HCT116 (cell line): Measurements from ENCODE around the gene POLN.

Experiments
- CTCF ChIP-seq, 3 experiments: fragments of 200-600 bp in 1 of 3; sonication (generic) in 1 of 3; IDR thresholded peaks in 2 of 3; conservative IDR thresholded peaks in 1 of 3; 2 replicates each; pipeline ENCODE4 v1.5.1; 2012 to 2017; ENCODE audit warnings: low read depth in 2 of 3, low read length in 2 of 3, antibody characterized with exemption in 1 of 3, borderline replicate concordance in 1 of 3, control low read depth in 1 of 3, mild to moderate bottlenecking in 1 of 3, mixed read lengths in 1 of 3, mixed run types in 1 of 3, moderate library complexity in 1 of 3; ENCODE audit not compliant: insufficient read depth in 1 of 3
- SIN3A ChIP-seq: IDR thresholded peaks from 2 replicates; pipeline ENCODE4 v1.6.1; 2012; ENCODE audit warnings: low read depth
- SP1 ChIP-seq: IDR thresholded peaks from 2 replicates; pipeline ENCODE4 v1.6.1; 2012; ENCODE audit warnings: low read depth
- TF ChIP-seq, protein P1 (sequence below): IDR thresholded peaks from 2 replicates; pipeline ENCODE4 v1.6.1; 2012; ENCODE audit warnings: low read depth

DNA sequence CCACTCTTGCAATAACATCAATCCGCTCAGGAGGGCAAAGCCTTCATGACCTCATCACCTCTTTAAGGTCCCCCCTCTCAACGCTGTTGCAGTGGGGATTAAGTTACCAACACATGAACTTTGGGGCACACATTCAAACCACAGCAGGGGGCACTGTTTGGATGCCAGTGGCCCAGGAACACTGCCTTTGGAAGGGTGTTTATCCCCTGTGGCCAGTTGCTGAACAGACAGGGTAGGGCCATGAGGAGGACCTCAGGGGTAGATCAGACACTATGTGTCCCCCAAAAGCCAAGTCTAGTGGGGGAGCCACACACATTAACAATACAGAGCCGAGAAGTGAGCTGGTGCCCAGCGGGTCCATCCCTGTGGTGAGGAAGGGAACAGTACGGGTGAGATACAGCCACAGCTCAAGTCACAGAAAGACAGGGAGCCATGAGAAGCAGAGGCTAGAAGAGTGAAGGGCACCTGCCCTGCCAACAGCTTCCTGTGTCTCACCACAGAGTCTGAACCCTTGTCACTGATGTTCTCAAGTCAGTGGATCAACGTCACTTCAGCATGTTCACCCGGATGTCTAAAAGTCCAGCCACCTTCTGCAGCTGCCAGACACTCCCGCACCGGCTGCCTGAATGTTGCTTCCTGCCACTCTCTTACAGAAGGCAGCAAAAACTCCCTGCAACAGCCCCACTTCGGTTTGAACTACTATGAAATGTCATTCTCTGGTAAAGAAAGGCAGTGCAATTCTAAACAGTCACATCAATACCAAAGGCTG lies 39.8 kb upstream of the POLN start:
- TF ChIP-seq SP1 (no peak), SIN3A (no peak), CTCF (IDR thresholded peaks at IDR 0.05 in 2 of 3, conservative IDR thresholded peaks at IDR 0.05 in 1 of 3; ENCODE audit: borderline replicate concordance in 1 of 3, insufficient read depth in 1 of 3, low read depth in 2 of 3, low read length in 2 of 3) (no peak)
- TF ChIP-seq, protein P1, sequence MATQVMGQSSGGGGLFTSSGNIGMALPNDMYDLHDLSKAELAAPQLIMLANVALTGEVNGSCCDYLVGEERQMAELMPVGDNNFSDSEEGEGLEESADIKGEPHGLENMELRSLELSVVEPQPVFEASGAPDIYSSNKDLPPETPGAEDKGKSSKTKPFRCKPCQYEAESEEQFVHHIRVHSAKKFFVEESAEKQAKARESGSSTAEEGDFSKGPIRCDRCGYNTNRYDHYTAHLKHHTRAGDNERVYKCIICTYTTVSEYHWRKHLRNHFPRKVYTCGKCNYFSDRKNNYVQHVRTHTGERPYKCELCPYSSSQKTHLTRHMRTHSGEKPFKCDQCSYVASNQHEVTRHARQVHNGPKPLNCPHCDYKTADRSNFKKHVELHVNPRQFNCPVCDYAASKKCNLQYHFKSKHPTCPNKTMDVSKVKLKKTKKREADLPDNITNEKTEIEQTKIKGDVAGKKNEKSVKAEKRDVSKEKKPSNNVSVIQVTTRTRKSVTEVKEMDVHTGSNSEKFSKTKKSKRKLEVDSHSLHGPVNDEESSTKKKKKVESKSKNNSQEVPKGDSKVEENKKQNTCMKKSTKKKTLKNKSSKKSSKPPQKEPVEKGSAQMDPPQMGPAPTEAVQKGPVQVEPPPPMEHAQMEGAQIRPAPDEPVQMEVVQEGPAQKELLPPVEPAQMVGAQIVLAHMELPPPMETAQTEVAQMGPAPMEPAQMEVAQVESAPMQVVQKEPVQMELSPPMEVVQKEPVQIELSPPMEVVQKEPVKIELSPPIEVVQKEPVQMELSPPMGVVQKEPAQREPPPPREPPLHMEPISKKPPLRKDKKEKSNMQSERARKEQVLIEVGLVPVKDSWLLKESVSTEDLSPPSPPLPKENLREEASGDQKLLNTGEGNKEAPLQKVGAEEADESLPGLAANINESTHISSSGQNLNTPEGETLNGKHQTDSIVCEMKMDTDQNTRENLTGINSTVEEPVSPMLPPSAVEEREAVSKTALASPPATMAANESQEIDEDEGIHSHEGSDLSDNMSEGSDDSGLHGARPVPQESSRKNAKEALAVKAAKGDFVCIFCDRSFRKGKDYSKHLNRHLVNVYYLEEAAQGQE: no peak
